Cerebellar cortex (tissue), 1 donor: ENCODE measurements around the gene TYW1.
"Not testable (repeated sequence)": the region's sequence is repeated elsewhere in the genome, so short reads cannot be mapped to it uniquely, and the experiment has no call there.

Experiments
- DNase-seq: peaks from one replicate; pipeline ENCODE4 v3.0.0-alpha.2; 2015; ENCODE audit warnings: low spot score

TYW1 gene

GRCh38 chr7:67257779-67258178, 261.1 kb downstream of the TYW1 start:
- DNase-seq: not testable (repeated sequence)

DNA sequence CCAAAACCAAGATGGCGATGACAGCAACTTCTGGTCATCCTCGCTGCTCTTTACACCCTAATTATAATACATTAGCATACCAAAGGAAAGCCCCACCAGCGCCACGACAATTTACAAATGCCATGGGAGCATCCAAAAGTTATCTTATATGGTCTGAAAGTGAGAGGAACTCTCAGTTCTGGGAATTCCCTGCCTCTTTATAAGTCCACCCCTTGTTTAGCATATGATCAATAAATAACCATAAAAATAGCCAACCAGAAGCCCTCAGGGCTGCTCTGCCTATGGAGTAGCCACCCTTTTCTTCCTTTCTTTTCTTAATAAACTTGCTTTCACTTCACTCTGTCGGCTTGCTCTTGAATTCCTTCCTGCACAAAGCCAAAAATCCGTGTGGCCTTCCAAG, 262.7 kb downstream of the TYW1 start:
- not testable (repeated sequence) for DNase-seq

DNA sequence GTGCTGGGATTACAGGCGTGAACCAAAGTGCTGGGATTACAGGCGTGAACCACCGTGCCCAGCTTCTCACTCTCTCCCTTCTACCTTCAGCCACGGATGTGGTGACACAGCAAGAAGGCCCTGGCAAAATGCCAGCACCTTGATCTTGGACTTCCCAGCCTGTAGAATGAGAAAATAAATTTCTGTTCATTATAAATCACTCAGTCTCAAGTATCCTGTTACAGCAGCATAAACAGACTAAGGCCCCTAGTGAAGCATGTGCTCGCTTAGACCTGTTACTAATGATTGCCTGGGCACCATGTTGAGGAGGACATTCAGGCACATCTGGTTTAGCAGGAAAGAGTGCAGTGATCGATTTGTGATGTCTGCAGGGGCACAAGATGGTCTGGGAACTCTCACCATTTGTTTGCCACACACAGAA, 263.5 kb downstream of the TYW1 start:
- DNase-seq: not testable (repeated sequence)

GRCh38 chr7:67264000-67264399, 267.4 kb downstream of the TYW1 start:
- DNase-seq: not testable (repeated sequence)

DNA sequence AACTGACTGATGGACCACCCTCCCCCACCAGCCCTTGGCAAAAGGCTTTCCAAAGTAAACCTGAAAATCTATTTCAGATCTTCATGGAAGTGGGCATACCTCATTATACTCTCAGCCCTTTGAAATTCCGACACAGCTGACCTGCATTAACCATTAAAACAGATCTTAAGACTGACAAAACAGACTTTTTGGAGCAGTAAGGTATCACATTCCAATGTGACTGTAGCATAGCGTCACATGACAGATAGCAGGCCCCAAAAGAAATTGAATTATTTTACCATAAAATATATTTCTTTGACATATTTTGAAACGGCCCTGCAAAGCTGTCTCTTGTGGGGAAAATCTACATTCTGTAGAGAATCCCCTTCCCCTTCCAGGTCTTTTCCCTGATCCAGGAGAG, 269.4 kb downstream of the TYW1 start:
- not testable (repeated sequence) for DNase-seq

DNA sequence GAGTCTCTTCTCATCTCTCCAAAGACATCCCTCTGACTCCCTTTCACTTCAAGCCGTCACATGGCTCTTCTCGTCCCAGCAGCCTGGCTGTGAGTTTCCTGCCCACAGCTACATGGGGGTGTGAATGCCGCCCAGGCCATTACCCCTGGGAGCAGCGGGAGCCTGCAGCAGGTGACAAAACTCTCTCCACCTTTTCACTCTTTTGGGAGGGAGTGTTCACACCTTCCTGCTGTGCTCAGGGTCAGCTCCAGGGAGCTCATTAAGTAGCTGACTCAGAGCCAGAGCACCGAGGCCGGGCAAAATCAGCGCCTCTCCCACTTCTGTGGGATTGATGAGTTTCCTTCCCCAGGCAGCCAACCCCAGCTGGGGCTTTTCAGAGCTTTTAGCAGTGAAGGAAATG, 271.3 kb downstream of the TYW1 start:
- peak; percentile 4 for DNase-seq

- DNase-seq: not testable (repeated sequence)
Observed at GRCh38 chr7:67269916-67270315, 273.3 kb downstream of the TYW1 start.
